ENCODE data around the gene PCYT1A. TPM values are rescaled to one million over a fixed set of nuclear protein-coding genes. Genes with fewer than 3 reads are reported as not detected.
"Not testable (repeated sequence)": the region's sequence is repeated elsewhere in the genome, so short reads cannot be mapped to it uniquely, and the experiment has no call there.

PCYT1A gene
- polyA plus RNA-seq, 5 donors, result 35.1 to 40.9 (median 40.4) TPM

- DNase-seq, result no peak
Measured at GRCh38 chr3:196193736-196194541, 93.6 kb downstream of the PCYT1A start.

GRCh38 chr3:196193133-196193735 is 94.3 kb downstream of the PCYT1A start:
- DNase-seq, result no peak

GRCh38 chr3:196192524-196193051 is 94.9 kb downstream of the PCYT1A start:
- DNase-seq, result no peak

GRCh38 chr3:196192036-196192523 is 95.4 kb downstream of the PCYT1A start:
- DNase-seq, result no peak

- no peak for DNase-seq
Measured at GRCh38 chr3:196189566-196190347, 97.8 kb downstream of the PCYT1A start.

- DNase-seq, result no peak
Measured at GRCh38 chr3:196186651-196187573, 100.6 kb downstream of the PCYT1A start.

GRCh38 chr3:196184881-196185280 is 102.6 kb downstream of the PCYT1A start:
- no peak for DNase-seq

- DNase-seq, result not testable (repeated sequence)
Measured at GRCh38 chr3:196184169-196184432, 103.4 kb downstream of the PCYT1A start.

- no peak for DNase-seq
Measured at GRCh38 chr3:196181127-196181546, 106.4 kb downstream of the PCYT1A start.

- no peak for DNase-seq
Measured at GRCh38 chr3:196180346-196180745, 107.2 kb downstream of the PCYT1A start.

Other genes starting within 250 kb of the PCYT1A start
- 10 to 100 TPM; 32.4 to 56.9 (median 44.8) TPM for gene TFRC, start 205.6 kb downstream of the PCYT1A start, polyA plus RNA-seq (ENCODE audit: insufficient read depth in 1 of 5, insufficient read length in 5 of 5, low replicate concordance in 1 of 5)
- gene ZDHHC19, start 76.3 kb downstream of the PCYT1A start, polyA plus RNA-seq (ENCODE audit: insufficient read depth in 1 of 5, insufficient read length in 5 of 5, low replicate concordance in 1 of 5), result under 1 TPM in 2 of 5 donors, not detected in 3; 0.27 to 0.47 TPM
- gene SLC51A, start 71.2 kb downstream of the PCYT1A start, polyA plus RNA-seq (ENCODE audit: insufficient read depth in 1 of 5, insufficient read length in 5 of 5, low replicate concordance in 1 of 5), result 1 to 10 TPM; 6.7 to 8.2 (median 7.6) TPM
- 10 to 100 TPM; 26.0 to 31.6 (median 27.2) TPM for gene DYNLT2B, start 30.5 kb upstream of the PCYT1A start, polyA plus RNA-seq (ENCODE audit: insufficient read depth in 1 of 5, insufficient read length in 5 of 5, low replicate concordance in 1 of 5)
- gene TM4SF19, start 50.7 kb upstream of the PCYT1A start, polyA plus RNA-seq (ENCODE audit: insufficient read depth in 1 of 5, insufficient read length in 5 of 5, low replicate concordance in 1 of 5), result under 1 TPM; 0.28 to 0.39 (median 0.35) TPM
- 10 to 100 TPM; 21.8 to 44.1 (median 37.7) TPM for gene UBXN7, start 144.7 kb upstream of the PCYT1A start, polyA plus RNA-seq (ENCODE audit: insufficient read depth in 1 of 5, insufficient read length in 5 of 5, low replicate concordance in 1 of 5)
- gene RNF168, start 216.0 kb upstream of the PCYT1A start, polyA plus RNA-seq (ENCODE audit: insufficient read depth in 1 of 5, insufficient read length in 5 of 5, low replicate concordance in 1 of 5), result 10 to 100 TPM; 14.1 to 17.9 (median 16.8) TPM
- under 1 TPM in 3 of 5 donors, not detected in 2; 0.06 to 0.17 (median 0.09) TPM for gene SMCO1, start 227.6 kb upstream of the PCYT1A start, polyA plus RNA-seq (ENCODE audit: insufficient read depth in 1 of 5, insufficient read length in 5 of 5, low replicate concordance in 1 of 5)

All from right lung (tissue), 5 donors.